NCI-H2196 treated with DMSO at 0.1 percent for 48 hours (cell line): ENCODE results near the gene SIRPA.

Experiments used
- DNase-seq: peaks from one replicate; lab custom pipeline; 2025; ENCODE audit not compliant: unreplicated experiment; lab: John Stamatoyannopoulos, UW

The SIRPA gene

DNA sequence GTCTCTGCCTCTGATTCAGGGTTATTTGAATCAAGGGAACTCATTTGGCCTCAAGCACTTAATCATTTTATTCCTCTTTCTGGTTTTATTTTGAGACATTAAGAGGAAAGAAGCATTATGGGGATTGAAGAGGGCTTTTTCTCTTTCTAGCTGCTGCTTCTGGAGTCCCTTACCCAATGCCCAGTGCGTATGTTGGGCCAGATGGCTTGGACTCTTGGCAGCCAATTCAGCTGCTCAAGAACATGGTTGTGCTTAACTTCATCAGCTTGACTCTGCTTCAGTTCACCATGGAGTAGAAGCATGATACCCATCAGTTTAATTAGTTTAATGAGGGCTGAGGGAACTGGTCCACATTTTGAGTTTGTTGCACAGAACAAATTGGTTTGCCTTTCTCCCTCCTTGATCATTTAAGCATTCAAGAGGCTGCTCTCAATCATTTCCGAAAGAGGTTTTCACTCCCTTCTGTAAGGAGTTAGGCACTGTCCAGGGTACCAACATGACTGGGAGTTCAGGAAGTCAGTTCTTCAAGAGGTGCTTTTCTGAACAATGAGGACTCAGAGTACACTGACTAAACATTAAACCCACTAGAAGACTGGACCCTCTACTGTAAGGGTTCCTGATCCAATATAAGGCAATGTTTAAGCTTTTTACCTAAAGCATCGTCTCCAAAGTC lies 84.0 kb downstream of the SIRPA start:
- no peak for DNase-seq

DNA sequence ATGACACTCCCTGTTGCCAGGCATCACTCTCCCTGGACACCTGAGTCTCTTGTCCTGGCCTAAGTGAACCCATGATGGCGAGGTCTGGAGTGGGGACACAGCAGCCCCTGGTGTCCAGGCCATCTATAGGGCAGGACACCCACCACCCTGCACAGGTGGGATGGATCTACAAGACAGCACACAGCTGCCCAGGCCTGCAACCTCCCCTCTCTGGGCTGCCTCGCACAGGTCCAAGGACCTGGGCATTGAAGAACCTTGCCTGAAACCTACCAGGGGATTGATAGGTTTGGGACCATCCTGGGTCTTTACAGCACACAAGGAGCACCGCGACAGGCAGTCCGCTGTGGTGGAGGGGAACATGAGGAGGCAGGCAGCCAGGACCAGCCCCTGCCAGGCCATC lies 87.5 kb downstream of the SIRPA start:
- DNase-seq: no peak

DNA sequence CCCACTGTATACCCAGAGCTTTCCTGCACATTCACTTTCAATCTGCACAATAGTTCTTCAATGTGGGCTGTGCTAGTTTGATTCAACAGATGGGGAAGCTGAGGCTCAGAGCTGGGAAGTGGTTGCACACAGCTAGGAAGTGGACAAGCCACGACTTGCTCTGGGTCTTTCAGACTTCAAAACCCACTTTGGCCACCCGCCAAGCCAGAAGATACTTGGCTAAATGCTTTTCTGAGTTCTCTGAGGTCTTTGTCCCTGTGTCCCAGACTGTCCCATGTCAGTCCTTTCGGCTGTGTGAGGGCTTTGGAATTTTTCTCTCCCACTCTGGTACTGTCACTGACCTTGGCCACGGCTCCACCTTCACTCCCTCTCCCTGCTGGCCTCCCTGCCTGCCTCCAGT lies 88.1 kb downstream of the SIRPA start:
- DNase-seq: no peak

GRCh38 chr20:1987826-1988225 lies 92.6 kb downstream of the SIRPA start:
- DNase-seq: no peak
